Liver (tissue), 9 donors: Measurements from ENCODE around the gene CITED4. TPM values are rescaled to one million over a fixed set of nuclear protein-coding genes. Genes with fewer than 3 reads are reported as not detected.

Experiments used
- DNase-seq: peaks from one replicate; pipeline ENCODE4 v3.0.0-alpha.2; 2017; ENCODE audit warnings: low spot score
- H3K27ac ChIP-seq, 2 donors: one replicate each; pipeline ENCODE4 v1.7.0; 2013; ENCODE audit warnings: inconsistent platforms in 2 of 2, low read length in 2 of 2, control low read depth in 1 of 2, low read depth in 1 of 2, mild to moderate bottlenecking in 1 of 2
- H3K27me3 ChIP-seq, 4 donors: one replicate each; pipeline versions ENCODE4 v1.6.1 to v1.7.0; 2013; ENCODE audit warnings: low read length in 3 of 4, inconsistent platforms in 1 of 4, mild to moderate bottlenecking in 1 of 4, moderate library complexity in 1 of 4; ENCODE audit not compliant: control insufficient read depth in 4 of 4, insufficient read depth in 4 of 4
- H3K36me3 ChIP-seq, 4 donors: one replicate each; pipeline versions ENCODE4 v1.6.1 to v1.7.0; 2013; ENCODE audit warnings: low read length in 3 of 4, mild to moderate bottlenecking in 3 of 4, low read depth in 1 of 4, moderate library complexity in 1 of 4; ENCODE audit not compliant: control insufficient read depth in 4 of 4, insufficient read depth in 3 of 4
- H3K4me1 ChIP-seq, 4 donors: one replicate each; pipeline versions ENCODE4 v1.6.1 to v1.7.0; 2013; ENCODE audit warnings: low read length in 3 of 4, mild to moderate bottlenecking in 3 of 4, moderate library complexity in 1 of 4; ENCODE audit not compliant: control insufficient read depth in 4 of 4, insufficient read depth in 4 of 4
- H3K4me3 ChIP-seq, 3 donors: one replicate each; pipeline versions ENCODE4 v1.6.1 to v1.7.0; 2013; ENCODE audit warnings: low read length in 3 of 3, control low read depth in 1 of 3, low read depth in 1 of 3, mild to moderate bottlenecking in 1 of 3
- H3K9ac ChIP-seq, 2 donors: one replicate each; pipeline ENCODE4 v1.7.0; 2013; ENCODE audit warnings: low read length in 2 of 2, mild to moderate bottlenecking in 2 of 2, moderate library complexity in 2 of 2, control low read depth in 1 of 2, low read depth in 1 of 2
- H3K9me3 ChIP-seq, 4 donors: one replicate each; pipeline versions ENCODE4 v1.6.1 to v1.7.0; 2013; ENCODE audit warnings: low read length in 3 of 4; ENCODE audit not compliant: control insufficient read depth in 4 of 4
- ATF3 ChIP-seq: IDR thresholded peaks from 2 replicates; pipeline ENCODE4 v1.6.1; 2016; ENCODE audit warnings: antibody characterized with exemption
- CTCF ChIP-seq: fragments of 150-350 bp; IDR thresholded peaks from 2 replicates; pipeline ENCODE4 v1.5.1; 2017; ENCODE audit warnings: improper control_type of control experiment, low read depth, low read length; ENCODE audit not compliant: missing input control
- EGR1 ChIP-seq, 2 donors: IDR thresholded peaks; 2 replicates each; pipeline ENCODE4 v1.6.1; 2016 to 2018; ENCODE audit warnings: antibody characterized with exemption in 2 of 2, low read depth in 2 of 2
- FOXA1 ChIP-seq: IDR thresholded peaks from 2 replicates; pipeline ENCODE4 v1.6.1; 2016; ENCODE audit warnings: antibody characterized with exemption
- FOXA2 ChIP-seq: IDR thresholded peaks from 2 replicates; pipeline ENCODE4 v1.6.1; 2016; ENCODE audit warnings: antibody characterized with exemption
- GABPA ChIP-seq, 2 donors: IDR thresholded peaks in 1 of 2; conservative IDR thresholded peaks in 1 of 2; 2 replicates each; pipeline ENCODE4 v1.6.1; 2016; ENCODE audit warnings: antibody characterized with exemption in 2 of 2, mild to moderate bottlenecking in 1 of 2, moderate library complexity in 1 of 2
- HNF4A ChIP-seq, 2 donors: conservative IDR thresholded peaks; 2 replicates each; pipeline ENCODE4 v1.6.1; 2016; ENCODE audit warnings: antibody characterized with exemption in 2 of 2, mild to moderate bottlenecking in 2 of 2
- HNF4G ChIP-seq: IDR thresholded peaks from 2 replicates; pipeline ENCODE4 v1.6.1; 2016; ENCODE audit warnings: antibody characterized with exemption
- JUND ChIP-seq, 2 donors: IDR thresholded peaks; 2 replicates each; pipeline ENCODE4 v1.6.1; 2016; ENCODE audit warnings: antibody characterized with exemption in 2 of 2
- MAX ChIP-seq: IDR thresholded peaks from 2 replicates; pipeline ENCODE4 v1.6.1; 2016; ENCODE audit warnings: antibody characterized with exemption
- NR2F2 ChIP-seq: IDR thresholded peaks from 2 replicates; pipeline ENCODE4 v1.6.1; 2016; ENCODE audit warnings: antibody characterized with exemption
- RAD21 ChIP-seq, 2 donors: IDR thresholded peaks; 2 replicates each; pipeline ENCODE4 v1.6.1; 2016; ENCODE audit warnings: antibody characterized with exemption in 2 of 2, mild to moderate bottlenecking in 2 of 2
- REST ChIP-seq: IDR thresholded peaks from 2 replicates; pipeline ENCODE4 v1.6.1; 2016; ENCODE audit warnings: antibody characterized with exemption, mild to moderate bottlenecking
- RXRA ChIP-seq, 2 donors: IDR thresholded peaks; 2 replicates each; pipeline ENCODE4 v1.6.1; 2017 to 2018; ENCODE audit warnings: antibody characterized with exemption in 2 of 2, mild to moderate bottlenecking in 1 of 2
- SP1 ChIP-seq: IDR thresholded peaks from 2 replicates; pipeline ENCODE4 v1.6.1; 2018; ENCODE audit warnings: antibody characterized with exemption, mild to moderate bottlenecking
- TAF1 ChIP-seq: conservative IDR thresholded peaks from 2 replicates; pipeline ENCODE4 v1.6.1; 2016; ENCODE audit warnings: antibody characterized with exemption, mild to moderate bottlenecking
- YY1 ChIP-seq: IDR thresholded peaks from 2 replicates; pipeline ENCODE4 v1.6.1; 2016; ENCODE audit warnings: antibody characterized with exemption, mild to moderate bottlenecking
- ZBTB33 ChIP-seq: IDR thresholded peaks from 2 replicates; pipeline ENCODE4 v1.6.1; 2016; ENCODE audit warnings: antibody characterized with exemption
- WGBS: extraction: QIAGEN DNeasy Blood & Tissue Kit; methylation state at CpG from one replicate; pipeline ENCODE4 v1.1.7; 2013; 5-methylcytosine and 5-hydroxymethylcytosine counted together
- polyA plus RNA-seq, 2 donors: library from polyadenylated mRNA; stranded (reverse) in 1 of 2; unstranded in 1 of 2; fragments of 200-250 nt in 1 of 2; fragments of >200 nt in 1 of 2; fragmentation: Nextera tagmentation in 1 of 2; extraction: Ambion mirVana in 1 of 2; gene quantifications; one replicate each; pipeline versions ENCODE4 v1.2.1 to v1.2.3, GENCODE V29; 2013 to 2015
- total RNA-seq, 2 donors: library from RNA; depleted of rRNA; stranded (reverse); fragments of >200 nt; gene quantifications; one replicate each; pipeline ENCODE4 v1.2.3, GENCODE V29; 2014
- donor health status: healthy.
- donor health status: healthy.
- donor health status: healthy.
- donor health status: healthy.
- donor health status: healthy.

The CITED4 gene
- total and polyA plus RNA-seq, 4 donors = 1.4 to 9.9 (median 5.2) TPM

GRCh38 chr1:40842207-40842606 lies 20.0 kb downstream of the CITED4 start:
- no peak overlapping the region for H3K4me3 ChIP-seq
- no peaks in the 10 kb centered on the region for H3K36me3 ChIP-seq

More at GRCh38 chr1:40842207-40842606, 20.0 kb downstream of the CITED4 start:
- H3K27me3 ChIP-seq = no peaks in the 10 kb centered on the region
- no peak for DNase-seq
- WGBS = 72% methylated on average over 4 of the region's 4 CpGs
- peaks cover 0 to 3% (median 1%) of the 10 kb centered on the region in 4 donors for H3K4me1 ChIP-seq
- no peak overlapping the region for H3K9ac ChIP-seq
- no peak overlapping the region for H3K27ac ChIP-seq
- no peaks in the 10 kb centered on the region for H3K9me3 ChIP-seq
- TF ChIP-seq ZBTB33 (no peak), JUND (IDR thresholded peaks at IDR 0.05) (no peak), GABPA (IDR thresholded peaks at IDR 0.05 in 1 of 2, conservative IDR thresholded peaks at IDR 0.05 in 1 of 2) (no peak), SP1 (no peak), TAF1 (no peak), NR2F2 (no peak), RAD21 (IDR thresholded peaks at IDR 0.05) (no peak), HNF4A (conservative IDR thresholded peaks at IDR 0.05) (no peak), CTCF (no peak), ATF3 (no peak), RXRA (IDR thresholded peaks at IDR 0.05) (no peak), FOXA2 (no peak), HNF4G (no peak), MAX (no peak), EGR1 (IDR thresholded peaks at IDR 0.05; ENCODE audit: low read depth in 2 of 2) (no peak), REST (no peak), YY1 (no peak), FOXA1 (no peak)
